Left renal pelvis (tissue), 4 donors: Measurements from ENCODE around the gene KSR2. TPM values are rescaled to one million over a fixed set of nuclear protein-coding genes. Genes with fewer than 3 reads are reported as not detected.

Source experiments
- DNase-seq, 4 donors: peaks; one replicate each; pipeline ENCODE4 v3.0.0-alpha.2; 2013; ENCODE audit warnings: low read depth in 4 of 4, low spot score in 3 of 4
- polyA plus RNA-seq, 4 donors: library from polyadenylated mRNA; unstranded; fragments of 120-200 nt; gene quantifications; one replicate each; pipeline ENCODE4 v1.2.1, GENCODE V29; 2013; ENCODE audit not compliant: insufficient read length in 4 of 4

KSR2 gene
- polyA plus RNA-seq, 4 donors: 0.04 to 1.0 (median 0.66) TPM

DNA sequence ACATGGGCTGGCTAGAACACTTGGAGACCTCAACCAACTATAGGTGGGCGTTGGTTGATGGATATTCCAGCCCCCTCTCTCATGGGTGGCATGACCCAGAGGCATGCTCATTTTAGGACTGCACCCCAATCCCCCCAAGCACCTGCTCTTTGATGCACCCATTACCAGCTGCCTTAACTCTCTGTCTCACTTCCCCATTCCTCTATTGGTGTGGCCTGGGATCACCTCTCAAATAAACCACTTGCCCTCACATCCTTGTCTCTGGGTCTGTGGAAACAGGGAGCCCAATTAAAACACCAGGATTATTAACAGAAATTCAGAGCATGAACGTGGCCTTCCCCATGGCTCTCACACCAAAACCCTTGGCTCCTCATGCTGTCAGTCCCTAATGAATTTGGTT lies 405.1 kb downstream of the KSR2 start:
- DNase-seq: no peak

DNA sequence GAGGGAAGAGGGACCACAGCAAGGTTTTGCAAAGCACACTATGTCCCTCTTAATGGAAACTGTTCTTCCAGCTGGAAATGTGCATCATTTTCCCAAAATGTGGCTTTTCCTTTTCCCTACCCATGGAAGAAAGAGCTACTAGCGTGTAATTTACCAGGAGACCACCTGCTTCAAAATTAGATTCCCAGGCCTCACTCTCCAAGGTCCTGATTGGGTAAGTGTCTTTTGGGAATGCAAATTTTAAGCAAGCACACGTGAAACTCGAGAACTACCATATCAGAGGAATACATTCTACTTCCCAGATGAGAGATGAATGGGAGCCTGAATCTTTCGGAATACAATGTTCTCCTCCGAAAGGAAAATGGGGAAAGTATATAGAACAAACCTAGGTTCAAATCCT lies 405.8 kb downstream of the KSR2 start:
- no peak for DNase-seq

DNA sequence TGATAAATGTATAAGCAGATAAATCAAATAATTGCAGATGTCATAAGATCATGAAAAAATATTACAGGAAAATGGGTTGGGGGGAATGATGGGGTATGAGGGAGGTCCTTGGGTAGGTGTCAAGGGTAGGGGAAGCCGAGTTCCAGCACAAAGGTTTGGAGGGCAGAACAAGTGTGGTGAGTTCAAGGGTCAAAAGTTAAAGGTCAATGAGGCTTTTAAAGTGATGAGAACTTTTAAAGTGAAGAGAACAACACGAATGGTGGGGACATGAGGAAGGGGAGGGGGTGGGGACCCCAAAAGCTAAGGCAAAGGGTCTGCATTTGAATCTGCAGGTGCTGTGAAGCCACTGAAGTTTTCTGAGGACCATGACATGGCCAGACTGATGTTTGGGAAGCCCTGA lies 406.8 kb downstream of the KSR2 start:
- DNase-seq: no peak

DNA sequence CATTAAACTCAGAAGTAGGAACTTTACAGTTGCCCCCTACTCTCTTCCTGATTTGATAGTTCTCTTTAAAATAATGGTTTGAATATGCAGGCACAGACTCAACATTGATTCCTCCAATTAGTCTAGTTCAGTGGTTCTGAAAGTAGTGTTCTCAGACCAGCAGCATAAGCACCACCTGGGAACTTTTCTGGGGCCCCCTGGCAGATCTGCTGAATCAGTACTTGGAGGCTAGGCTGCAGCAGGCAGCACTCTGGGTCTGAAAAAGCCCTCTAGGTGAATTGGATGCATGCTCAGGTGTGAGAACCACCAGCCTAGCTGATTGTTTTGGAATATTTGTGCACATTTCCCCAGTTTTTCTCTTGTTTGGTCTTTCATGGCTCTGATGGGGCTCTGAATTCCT lies 408.8 kb downstream of the KSR2 start:
- DNase-seq: no peak

DNA sequence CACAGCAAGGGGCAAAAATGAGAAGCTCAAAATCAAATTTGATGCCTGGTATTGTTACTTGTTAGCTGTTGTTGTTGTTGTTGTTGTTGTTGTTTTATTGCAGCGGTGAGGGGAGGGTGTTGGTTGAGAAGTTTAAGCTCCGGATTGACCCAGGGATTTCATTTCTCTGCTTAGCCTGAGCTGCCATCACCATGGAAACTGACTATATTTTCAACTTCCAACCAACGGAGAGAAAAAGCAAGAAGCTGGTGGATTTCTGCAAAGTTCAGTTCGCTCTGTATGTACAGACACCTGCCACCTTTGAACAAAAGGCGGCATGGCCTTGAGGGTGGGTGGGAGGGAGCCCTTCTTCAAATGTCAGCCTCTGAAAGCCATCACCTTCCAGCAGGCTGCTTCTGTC lies 412.9 kb downstream of the KSR2 start:
- no peak for DNase-seq

DNA sequence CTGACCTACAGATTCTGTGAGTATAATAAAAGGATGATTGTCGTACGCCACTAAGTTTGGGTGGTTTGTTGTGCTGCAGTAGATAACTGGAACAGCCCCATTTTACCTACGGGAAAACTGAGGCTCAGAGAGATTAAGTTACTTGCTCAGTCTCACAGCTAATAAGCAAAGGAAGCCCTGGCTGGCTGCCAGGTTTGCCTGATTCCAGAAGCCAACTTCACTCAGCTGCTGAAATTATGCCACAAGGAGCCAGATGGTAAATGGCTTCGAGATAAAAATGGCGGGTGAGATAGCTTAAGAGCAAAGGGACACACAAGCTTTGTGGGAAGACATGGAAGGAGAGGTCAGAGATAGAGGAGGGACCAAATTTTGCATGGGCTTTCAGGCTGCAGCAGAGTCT lies 415.8 kb downstream of the KSR2 start:
- no peak for DNase-seq

DNA sequence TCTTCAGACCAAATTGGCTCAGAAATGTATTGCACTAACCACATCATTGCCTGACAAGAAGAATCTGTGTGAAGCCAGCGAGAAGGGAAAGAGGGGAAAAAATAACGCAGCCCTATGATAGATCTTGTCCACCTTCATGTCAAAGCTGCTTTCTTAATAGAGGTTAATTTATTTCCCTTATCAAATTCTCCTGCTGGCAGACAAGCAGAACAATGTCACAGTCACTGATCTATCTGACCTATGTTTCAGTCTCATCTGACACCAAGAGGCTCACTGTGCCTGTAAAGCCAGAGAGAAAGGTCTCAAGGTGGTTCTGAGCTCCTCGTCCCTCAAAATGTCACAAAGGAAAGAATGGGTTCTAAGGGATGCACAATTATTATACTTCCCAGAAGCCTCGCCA lies 417.1 kb downstream of the KSR2 start:
- DNase-seq: no peak

DNA sequence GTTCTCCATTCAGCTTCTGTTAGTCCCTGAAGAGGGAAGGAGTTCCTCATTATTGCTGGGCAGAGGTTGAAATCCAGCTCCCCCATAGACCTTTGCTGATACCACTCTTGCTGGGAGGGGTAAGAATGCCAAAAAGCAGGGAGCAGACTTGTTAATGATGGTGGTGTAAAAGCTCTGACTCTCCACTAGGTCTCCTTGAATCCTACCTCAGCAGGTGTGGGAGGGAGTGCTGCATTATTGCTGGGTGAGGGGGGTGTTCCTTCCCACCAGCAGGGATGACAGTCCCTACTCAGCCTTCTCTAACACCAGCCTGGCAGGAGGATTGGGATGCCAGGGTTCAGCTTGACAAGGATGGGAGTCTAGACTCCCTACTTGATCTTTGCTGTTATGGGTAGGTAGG lies 421.6 kb downstream of the KSR2 start:
- no peak for DNase-seq

DNA sequence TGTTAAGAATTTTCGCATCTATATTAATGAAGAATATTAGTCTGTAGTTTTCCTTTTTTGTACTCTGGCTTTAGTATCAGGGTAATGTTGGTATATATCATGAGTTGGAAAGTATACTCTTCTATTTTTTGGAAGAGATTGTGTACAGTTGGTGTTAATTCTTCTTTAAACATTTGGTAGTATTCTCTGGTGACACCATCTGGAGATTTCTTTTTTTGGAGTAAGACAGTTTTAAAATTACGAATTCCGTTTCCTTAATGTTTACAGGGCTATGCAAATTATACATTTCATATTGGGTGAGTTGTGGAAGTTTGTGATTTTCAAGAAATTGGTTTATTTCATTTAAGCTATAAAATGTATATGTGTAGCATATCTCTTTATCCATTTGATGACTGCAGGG lies 423.6 kb downstream of the KSR2 start:
- no peak for DNase-seq

DNA sequence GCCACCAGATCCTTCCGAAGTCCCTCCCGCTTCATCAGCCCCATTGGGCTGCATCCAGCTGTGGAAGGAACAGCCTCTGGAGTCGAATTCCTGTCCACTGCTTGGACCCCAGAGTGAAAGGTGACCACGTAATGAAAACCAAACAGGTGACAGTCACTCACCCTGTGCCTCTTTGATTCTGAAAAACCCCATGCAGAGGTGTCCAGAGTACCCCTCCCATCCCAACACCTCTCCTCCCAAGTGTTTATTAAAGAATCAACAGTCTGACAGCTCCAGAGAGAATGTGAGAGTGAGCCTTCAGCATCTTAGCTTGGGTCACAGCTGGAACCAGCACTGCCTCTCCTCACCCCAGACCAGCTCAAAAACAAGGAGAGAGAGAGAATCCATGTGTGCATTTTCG lies 428.8 kb downstream of the KSR2 start:
- no peak for DNase-seq

DNA sequence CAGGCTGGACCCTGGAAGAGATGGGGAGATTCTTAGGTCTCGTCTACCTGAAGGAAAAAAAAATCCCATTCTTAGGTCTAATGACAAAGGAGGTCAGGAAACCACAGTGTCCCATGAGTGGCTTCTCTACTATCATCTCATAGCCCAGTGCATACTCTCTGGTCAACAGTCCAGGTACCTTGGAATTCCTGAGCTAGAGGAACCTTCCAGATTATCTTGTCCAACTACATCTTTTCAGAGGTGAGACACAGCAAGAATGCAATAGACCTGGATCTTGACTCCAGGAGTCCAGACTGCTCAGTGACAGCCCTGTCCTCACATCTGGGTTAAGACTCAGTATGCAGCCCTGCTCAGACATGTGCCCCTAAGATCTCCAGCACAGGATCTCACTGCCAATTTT lies 429.9 kb downstream of the KSR2 start:
- no peak for DNase-seq

DNA sequence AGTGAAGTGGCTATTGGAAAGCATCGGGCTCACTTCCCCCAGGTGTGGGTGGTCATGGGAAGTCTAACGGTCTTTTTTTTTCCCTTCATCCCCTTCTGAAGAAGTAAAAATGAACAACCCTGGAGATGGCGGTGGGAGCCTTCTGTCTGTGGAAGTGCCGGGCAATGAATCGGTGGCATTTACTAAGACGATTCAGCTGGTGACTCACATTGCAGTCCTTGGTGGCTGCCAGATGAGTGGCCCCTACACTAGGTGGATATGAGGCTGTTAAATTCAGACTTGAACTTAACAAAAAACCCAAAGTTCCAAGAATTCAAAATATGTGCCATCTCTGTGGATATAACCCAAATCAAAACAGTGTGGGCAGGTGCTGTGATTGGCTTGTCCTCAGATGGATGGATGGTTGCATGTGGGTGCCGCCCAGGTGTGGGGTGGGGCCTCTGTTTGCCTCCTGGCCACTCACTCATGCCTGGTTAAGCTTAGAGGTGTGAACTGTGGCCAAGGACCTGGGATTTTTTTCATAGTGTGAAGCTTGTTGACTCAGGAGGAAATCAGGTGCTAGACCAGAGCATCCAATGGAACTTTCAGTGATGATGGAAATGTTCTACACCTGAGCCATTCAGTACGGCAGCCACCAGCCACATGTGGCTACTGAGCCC lies 430.6 kb downstream of the KSR2 start:
- DNase-seq: no peak

DNA sequence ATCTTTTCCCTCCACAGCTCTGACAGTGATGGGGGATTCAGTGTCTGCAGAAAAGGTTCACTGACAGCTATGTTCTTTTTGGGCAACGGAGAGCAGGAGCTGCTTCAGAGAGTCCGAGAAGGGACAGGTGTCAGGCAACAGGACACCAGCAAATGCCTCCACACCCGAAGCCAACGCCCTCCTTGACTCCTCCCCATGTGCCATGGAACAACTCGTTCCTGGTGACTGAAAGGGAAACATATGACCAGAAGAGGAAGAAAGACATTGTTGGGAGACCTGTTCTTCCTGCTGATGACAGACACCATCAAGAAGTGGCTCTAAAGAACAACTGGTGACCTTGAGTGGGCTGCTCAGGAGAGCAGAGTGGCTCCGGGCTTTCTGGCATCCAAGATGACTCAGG lies 435.1 kb downstream of the KSR2 start:
- no peak for DNase-seq

DNA sequence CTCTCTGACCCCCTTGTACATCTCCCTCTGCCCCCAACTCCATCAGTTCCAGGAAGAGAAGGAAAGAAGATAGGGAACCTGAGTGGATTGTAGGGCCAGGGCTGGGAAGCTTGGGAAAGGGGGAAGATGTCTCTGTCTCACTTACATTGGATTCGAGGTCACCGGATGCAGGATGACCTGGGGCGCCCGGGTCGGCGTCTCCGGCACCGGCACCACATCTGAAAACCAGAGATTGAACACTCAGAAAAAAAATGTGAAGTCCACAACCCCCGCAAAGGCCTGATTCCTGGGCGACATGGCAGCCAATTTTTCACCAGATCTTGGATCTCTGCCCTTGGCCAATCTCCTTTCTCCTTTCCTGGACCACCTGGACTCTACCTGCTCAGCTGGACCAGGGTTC lies 438.0 kb downstream of the KSR2 start:
- no peak for DNase-seq

DNA sequence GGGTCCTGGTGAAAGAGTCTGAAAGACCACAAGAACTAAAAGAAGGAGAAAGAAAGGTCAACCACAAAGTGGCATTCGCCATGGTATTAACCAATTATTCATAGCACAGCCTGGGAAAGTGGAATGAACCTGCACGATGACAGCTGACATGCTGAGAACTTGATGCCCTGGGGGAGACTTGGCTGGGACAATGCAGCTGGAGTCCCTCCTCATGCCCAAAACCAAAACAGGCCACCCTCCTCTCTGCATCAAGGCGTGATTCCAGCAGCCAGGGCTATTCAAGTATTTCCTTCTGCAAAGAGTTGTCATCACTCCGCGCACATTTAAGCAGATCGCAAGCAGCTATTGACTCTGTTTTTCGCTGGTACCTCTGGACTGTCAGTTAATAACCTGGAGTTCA lies 440.3 kb downstream of the KSR2 start:
- no peak for DNase-seq

DNA sequence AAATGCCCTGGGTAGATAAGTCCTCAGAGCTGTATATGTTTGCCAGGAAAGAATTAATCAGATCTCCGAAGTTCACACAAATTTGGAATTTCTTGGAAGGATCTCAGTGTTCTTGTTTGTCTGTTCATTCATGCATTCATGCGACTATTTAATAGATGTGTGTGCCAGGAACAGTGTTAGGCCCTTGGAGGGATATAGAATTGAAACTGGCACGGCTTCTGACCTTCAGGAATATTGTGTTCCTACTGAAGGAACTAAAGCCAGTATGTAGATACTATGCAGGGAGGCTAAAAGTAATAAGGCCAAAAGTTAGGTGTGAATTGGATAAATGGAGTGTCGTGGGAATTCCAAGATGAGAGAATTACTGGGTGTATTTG lies 441.3 kb downstream of the KSR2 start:
- DNase-seq: no peak

DNA sequence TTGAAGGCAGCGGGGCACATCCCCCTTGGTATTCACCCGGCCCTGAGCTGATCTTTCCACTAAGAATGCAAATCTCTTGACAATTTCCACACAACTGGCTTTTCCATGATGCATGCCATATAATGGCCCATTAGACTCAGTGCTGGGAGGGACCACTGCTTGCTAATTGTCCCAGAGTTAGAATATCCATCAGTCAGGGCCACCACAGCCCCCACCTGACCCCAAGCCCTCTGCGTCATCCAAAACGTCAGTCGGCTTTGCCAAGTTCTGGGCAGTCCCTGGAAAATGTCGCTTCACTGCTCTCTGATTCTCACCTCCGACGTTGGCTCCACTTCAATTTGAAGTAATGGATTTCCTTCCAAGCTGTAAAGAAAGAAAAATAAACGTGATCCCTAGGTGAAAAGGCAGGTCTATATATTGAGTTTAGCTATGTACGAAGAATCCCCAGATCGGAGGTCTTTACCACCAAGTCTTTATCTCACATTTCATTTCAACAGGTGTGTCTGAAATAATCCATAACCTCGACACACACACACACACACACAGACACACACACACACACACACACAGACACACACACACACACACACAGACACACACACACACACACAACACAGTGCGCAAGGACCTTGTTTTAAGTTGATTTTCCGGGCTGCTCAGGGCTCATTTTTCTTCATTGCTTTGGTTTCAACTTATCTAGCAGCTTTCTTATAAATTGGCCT lies 441.9 kb downstream of the KSR2 start:
- DNase-seq: peak in 3 of 4 donors; percentile 18 to 29 (median 24)

DNA sequence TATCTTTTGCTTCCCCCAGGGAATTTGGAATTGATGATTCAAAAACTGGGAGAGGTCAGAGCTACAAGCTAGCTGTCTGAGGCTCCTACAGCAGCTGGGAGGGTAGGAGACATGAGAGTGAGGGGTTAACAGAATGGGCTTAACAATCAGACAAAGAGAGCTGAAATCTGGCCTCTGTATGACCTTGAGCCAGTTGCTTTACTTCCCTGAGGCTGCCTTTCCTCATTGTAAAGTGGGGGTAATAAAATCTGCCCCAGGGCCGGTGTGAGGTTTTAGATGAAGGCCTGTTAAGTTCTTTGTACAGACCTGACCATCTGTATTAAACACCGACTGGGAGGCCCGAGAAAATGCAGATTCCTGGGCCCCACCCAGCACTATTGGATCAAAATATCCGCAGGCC lies 443.0 kb downstream of the KSR2 start:
- DNase-seq: no peak

DNA sequence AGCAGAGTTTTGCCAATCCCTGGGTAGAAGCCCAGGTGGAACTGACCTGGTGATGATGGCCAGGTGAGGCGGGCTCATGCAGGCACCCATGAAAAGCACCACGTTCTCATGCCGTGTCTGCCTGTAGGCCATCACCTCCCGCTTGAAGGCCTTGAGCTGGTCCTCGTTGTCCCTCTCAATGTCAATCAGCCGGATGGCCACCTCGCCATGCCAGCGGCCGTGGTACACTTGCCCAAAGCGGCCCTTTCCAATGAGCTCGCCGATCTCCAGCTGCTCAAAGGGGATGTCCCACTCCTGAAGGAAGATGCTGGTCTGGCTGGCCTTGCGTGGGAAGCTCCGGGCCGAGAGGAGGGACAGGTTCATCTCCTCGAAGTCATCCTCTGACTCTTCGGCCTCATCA lies 444.0 kb downstream of the KSR2 start:
- no peak for DNase-seq

DNA sequence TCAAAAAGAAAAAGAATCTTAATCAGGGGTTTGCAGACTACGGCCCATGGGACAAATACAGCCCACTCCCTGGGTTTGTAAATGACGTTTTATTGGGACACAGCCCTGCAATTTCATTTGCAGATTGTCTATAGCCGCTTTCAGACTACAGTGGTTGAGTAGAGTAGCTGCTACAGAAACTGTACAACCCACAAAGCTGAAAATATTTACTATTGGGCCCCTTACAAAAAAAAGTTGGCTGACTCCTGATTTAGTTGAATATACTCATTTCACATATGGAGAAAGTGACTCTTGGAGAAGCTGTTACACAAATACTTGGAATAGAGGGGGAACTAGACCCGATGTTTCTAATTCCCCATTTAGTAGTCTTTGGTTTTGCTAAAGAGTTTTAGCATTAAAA lies 444.8 kb downstream of the KSR2 start:
- DNase-seq: no peak

DNA sequence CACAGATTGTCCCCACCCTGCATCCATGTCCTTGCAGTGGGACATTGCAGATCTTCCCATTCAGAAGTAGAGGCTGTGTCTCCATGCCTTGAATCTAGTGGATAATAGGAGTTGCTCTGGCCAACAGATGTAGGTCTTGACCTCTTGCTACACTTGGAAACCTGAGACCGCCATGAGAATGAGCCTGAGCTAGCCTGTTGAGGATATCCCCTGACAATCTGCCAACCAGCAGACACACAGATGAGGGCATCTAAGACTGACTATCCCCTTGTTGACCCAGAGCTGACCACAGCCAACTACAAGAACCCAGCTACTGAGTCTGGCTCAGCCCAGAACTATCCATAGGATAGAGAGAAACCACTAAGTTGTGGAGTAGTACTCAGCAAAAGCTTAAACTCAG lies 446.2 kb downstream of the KSR2 start:
- DNase-seq: no peak

DNA sequence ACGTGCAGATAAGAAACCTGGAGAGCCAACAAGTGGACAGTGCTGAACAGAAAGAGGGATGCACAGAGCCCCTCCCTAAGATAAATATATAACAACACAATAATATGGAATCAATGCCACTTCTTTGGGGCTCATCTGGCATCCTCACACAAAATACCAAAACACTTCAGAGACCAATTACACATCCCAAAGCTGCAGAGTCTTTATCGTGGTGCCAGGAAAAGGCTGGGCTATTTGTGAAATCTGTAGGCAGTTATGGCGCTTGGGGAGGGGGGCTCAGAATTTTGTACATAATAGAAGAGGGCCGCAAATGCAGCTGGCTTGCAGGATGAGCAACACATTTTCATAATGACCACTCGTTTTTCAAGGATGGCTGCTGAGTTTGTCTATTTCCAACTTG lies 446.9 kb downstream of the KSR2 start:
- DNase-seq: no peak

DNA sequence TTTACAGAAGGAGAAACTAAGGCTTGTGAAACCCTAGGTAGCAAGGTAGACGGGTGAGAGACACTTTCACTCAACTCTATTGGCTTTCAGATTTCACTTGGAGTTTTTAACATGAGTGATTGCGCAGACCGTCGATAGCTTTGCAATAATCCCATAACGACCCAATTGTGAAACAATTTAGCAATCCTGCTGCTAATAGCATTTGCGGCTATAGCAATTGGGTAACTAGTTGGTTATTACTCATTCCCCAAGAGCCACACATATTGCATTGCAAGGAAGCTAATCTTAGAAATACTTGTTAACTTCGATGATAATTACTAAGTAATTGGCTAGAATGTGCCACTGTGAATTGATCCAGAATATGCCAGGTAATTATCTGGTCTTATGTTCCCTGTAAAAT lies 447.4 kb downstream of the KSR2 start:
- DNase-seq: no peak
